RCC 7860 (cell line): Measurements from ENCODE around the gene HERPUD2.
"Not testable (repeated sequence)": the region's sequence is repeated elsewhere in the genome, so short reads cannot be mapped to it uniquely, and the experiment has no call there.

Source experiments
- DNase-seq: peaks from one replicate; pipeline ENCODE4 v3.0.0-alpha.2; 2015; ENCODE audit warnings: low spot score
- FAIRE-seq: peaks from 2 replicates; lab custom pipeline; 2012; peaks lifted over from hg19 to GRCh38; lab: Jason Lieb, UNC

The HERPUD2 gene

GRCh38 chr7:35624299-35625186 lies 70.4 kb downstream of the HERPUD2 start:
- FAIRE-seq: no peak
- peak; percentile 21 for DNase-seq

GRCh38 chr7:35623381-35623780 lies 71.6 kb downstream of the HERPUD2 start:
- FAIRE-seq: no peak
- DNase-seq: no peak

GRCh38 chr7:35619863-35620262 lies 75.1 kb downstream of the HERPUD2 start:
- DNase-seq (no peak), FAIRE-seq (no peak)

GRCh38 chr7:35617041-35617440 lies 77.9 kb downstream of the HERPUD2 start:
- FAIRE-seq: no peak
- no peak for DNase-seq

- DNase-seq (no peak), FAIRE-seq (no peak)
Measured at GRCh38 chr7:35613150-35613549, 81.8 kb downstream of the HERPUD2 start.

- DNase-seq (no peak), FAIRE-seq (no peak)
Measured at GRCh38 chr7:35605760-35606159, 89.2 kb downstream of the HERPUD2 start.

- DNase-seq (no peak), FAIRE-seq (no peak)
Measured at GRCh38 chr7:35604595-35604994, 90.3 kb downstream of the HERPUD2 start.

GRCh38 chr7:35599645-35600044 lies 95.3 kb downstream of the HERPUD2 start:
- DNase-seq: no peak
- FAIRE-seq: no peak

GRCh38 chr7:35599061-35599460 lies 95.9 kb downstream of the HERPUD2 start:
- FAIRE-seq (no peak), DNase-seq (no peak)

- no peak for FAIRE-seq
- no peak for DNase-seq
Measured at GRCh38 chr7:35596061-35596460, 98.9 kb downstream of the HERPUD2 start.

GRCh38 chr7:35593899-35594298 lies 101.0 kb downstream of the HERPUD2 start:
- DNase-seq (no peak), FAIRE-seq (no peak)

- no peak for DNase-seq
- FAIRE-seq: no peak
Measured at GRCh38 chr7:35588647-35589046, 106.3 kb downstream of the HERPUD2 start.

- FAIRE-seq (no peak), DNase-seq (no peak)
Measured at GRCh38 chr7:35584990-35585389, 109.9 kb downstream of the HERPUD2 start.

GRCh38 chr7:35584533-35584932 lies 110.4 kb downstream of the HERPUD2 start:
- FAIRE-seq, DNase-seq: not testable (repeated sequence)
